Cardiac septum (tissue), 1 donor: ENCODE data around the gene AOC1. TPM values are rescaled to one million over a fixed set of nuclear protein-coding genes. Genes with fewer than 3 reads are reported as not detected.
"Not testable (repeated sequence)": the region's sequence is repeated elsewhere in the genome, so short reads cannot be mapped to it uniquely, and the experiment has no call there.

ENCODE experiments used
- DNase-seq: peaks from one replicate; pipeline ENCODE4 v3.0.0-alpha.2; 2020; ENCODE audit warnings: low spot score
- intact Hi-C: fragments of 100-400 bp; cut with DNase I; formaldehyde crosslinking; loops from one replicate; pipeline ENCODE4 v1.14.0; 2022
- total RNA-seq: library from RNA; stranded (reverse); fragmentation: NEBNext Ultra II Directional; extraction: Animal tissue kit (Norgen Biotek cat#: 25700); gene quantifications from one replicate; pipeline ENCODE4 v1.2.1, GENCODE V29; 2021
- donor health status: DM: no; HTN: no; CAD: no.

AOC1 gene
- total RNA-seq, 1 donor from 2014 or later = 0.43 TPM

DNA sequence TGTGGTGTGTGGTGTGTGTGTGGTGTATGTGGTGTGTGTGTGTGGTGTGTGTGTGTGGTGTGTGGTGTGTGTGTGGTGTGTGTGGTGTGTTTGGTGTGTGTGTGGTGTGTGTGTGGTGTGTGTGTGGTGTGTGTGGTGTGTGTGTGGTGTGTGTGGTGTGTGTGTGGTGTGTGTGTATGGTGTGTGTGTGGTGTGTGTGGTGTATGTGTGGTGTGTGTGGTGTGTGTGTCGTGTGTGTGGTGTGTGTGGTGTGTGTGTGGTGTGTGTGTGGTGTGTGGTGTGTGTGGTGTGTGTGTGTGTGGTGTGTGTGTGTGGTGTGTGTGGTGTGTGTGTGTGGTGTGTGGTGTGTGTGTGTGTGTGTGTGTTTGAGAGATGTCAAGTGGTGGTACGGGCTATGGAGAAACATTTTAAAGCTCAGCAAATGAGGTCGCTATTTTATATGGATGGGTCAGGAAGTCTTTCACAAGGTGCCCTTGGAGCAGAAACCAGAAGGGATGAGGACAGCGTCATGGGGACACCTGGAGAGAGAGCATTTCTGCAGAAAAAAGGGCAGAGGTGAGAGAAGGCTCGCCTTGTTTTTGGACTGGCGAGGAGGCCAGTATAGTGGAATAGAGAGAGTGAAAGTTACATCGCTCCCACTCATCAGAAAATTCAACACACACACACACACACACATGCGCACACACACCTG, 58.1 kb downstream of the AOC1 start:
- intact Hi-C loops, DNase-seq: not testable (repeated sequence)

- intact Hi-C loops = no loop called here
- DNase-seq = no peak
Measured at GRCh38 chr7:150910996-150911422, 58.7 kb downstream of the AOC1 start.

Other genes starting within 250 kb of the AOC1 start
- 16.6 TPM for gene GIMAP6, start 220.1 kb upstream of the AOC1 start, total RNA-seq
- 3.1 TPM for gene GIMAP2, start 166.8 kb upstream of the AOC1 start, total RNA-seq
- gene GIMAP1, start 135.9 kb upstream of the AOC1 start, total RNA-seq = 3.5 TPM
- 6.6 TPM for gene GIMAP5, start 115.1 kb upstream of the AOC1 start, total RNA-seq
- gene TMEM176B, start 52.2 kb upstream of the AOC1 start, total RNA-seq = 44.9 TPM
- 26.1 TPM for gene TMEM176A, start 51.7 kb upstream of the AOC1 start, total RNA-seq
- gene KCNH2, start 125.8 kb downstream of the AOC1 start, total RNA-seq = 61.9 TPM
- gene NOS3, start 138.5 kb downstream of the AOC1 start, total RNA-seq = 26.5 TPM
- 0.13 TPM for gene ATG9B, start 172.0 kb downstream of the AOC1 start, total RNA-seq
- 28.5 TPM for gene ABCB8, start 175.9 kb downstream of the AOC1 start, total RNA-seq
- gene ASIC3, start 196.0 kb downstream of the AOC1 start, total RNA-seq = 5.2 TPM
- gene CDK5, start 205.4 kb downstream of the AOC1 start, total RNA-seq = 9.4 TPM
- 83.4 TPM for gene SLC4A2, start 207.1 kb downstream of the AOC1 start, total RNA-seq
- 93.3 TPM for gene FASTK, start 228.3 kb downstream of the AOC1 start, total RNA-seq
- gene TMUB1, start 231.0 kb downstream of the AOC1 start, total RNA-seq = 29.0 TPM
- 67.5 TPM for gene AGAP3, start 234.0 kb downstream of the AOC1 start, total RNA-seq